HepG2 (cell line): ENCODE measurements around the gene CDC42EP5. TPM values are rescaled to one million over a fixed set of nuclear protein-coding genes. Genes with fewer than 3 reads are reported as not detected.

ENCODE experiments used
- CBX2 ChIP-seq, 2 experiments: fragments of 200-600 bp in 1 of 2; sonication (generic); formaldehyde crosslinking in 1 of 2; IDR thresholded peaks; 2 replicates each; pipeline versions ENCODE4 v1.7.0 to v1.8.1; 2018 to 2022; ENCODE audit warnings: low read depth in 2 of 2, low read length in 1 of 2, mild to moderate bottlenecking in 1 of 2, missing genetic modification reagents in 1 of 2
- EED ChIP-seq: sonication (generic); formaldehyde crosslinking; IDR thresholded peaks from 2 replicates; pipeline ENCODE4 v1.5.0; 2020; ENCODE audit warnings: mild to moderate bottlenecking, missing genetic modification reagents
- HCFC1 ChIP-seq: fragments of 150-350 bp; IDR thresholded peaks from 2 replicates; pipeline ENCODE4 v1.6.1; 2014; ENCODE audit warnings: low read depth, low read length
- MAF1 ChIP-seq: sonication (generic); formaldehyde crosslinking; IDR thresholded peaks from 2 replicates; pipeline ENCODE4 v1.5.0; 2020; ENCODE audit warnings: missing genetic modification reagents, borderline replicate concordance
- NCOA5 ChIP-seq: sonication (generic); formaldehyde crosslinking; IDR thresholded peaks from 2 replicates; pipeline ENCODE4 v1.4.0; 2020; ENCODE audit warnings: missing genetic modification reagents
- SRSF4 ChIP-seq: fragments of 200-400 bp; formaldehyde crosslinking; IDR thresholded peaks from one replicate; pipeline ENCODE4 v1.6.1; 2018; ENCODE audit warnings: mild to moderate bottlenecking, low read depth, low read length, moderate library complexity; ENCODE audit not compliant: poor library complexity, severe bottlenecking
- ZC3H4 ChIP-seq: sonication (generic); formaldehyde crosslinking; IDR thresholded peaks from 2 replicates; pipeline ENCODE4 v1.4.0; 2020; ENCODE audit warnings: missing genetic modification reagents, borderline replicate concordance
- ZNF431 ChIP-seq: sonication (generic); formaldehyde crosslinking; IDR thresholded peaks from 2 replicates; pipeline ENCODE4 v1.9.0; 2022; ENCODE audit warnings: missing genetic modification reagents, low read depth, mild to moderate bottlenecking, borderline replicate concordance
- ZNF432 ChIP-seq: sonication (generic); formaldehyde crosslinking; IDR thresholded peaks from 2 replicates; pipeline ENCODE4 v1.5.0; 2020; ENCODE audit warnings: missing genetic modification reagents, mild to moderate bottlenecking, borderline replicate concordance
- ZNF678 ChIP-seq: sonication (generic); formaldehyde crosslinking; IDR thresholded peaks from 2 replicates; pipeline ENCODE4 v1.4.0; 2020; ENCODE audit warnings: mild to moderate bottlenecking, missing genetic modification reagents
- polyA plus RNA-seq, 8 experiments: library from polyadenylated mRNA; depleted of rRNA in 3 of 8; stranded (reverse) in 7 of 8; unstranded in 1 of 8; fragments of >200 nt; fragmentation: Illumina TruSeq in 4 of 8; extraction: Trizol in 4 of 8; gene quantifications; 2 replicates each; pipeline versions ENCODE4 v1.2.1 to v1.2.3, GENCODE V29; 2011 to 2016; ENCODE audit warnings: low read depth in 4 of 8, missing spikeins in 1 of 8, mixed read lengths in 1 of 8; ENCODE audit not compliant: insufficient read depth in 1 of 8
- total RNA-seq, 5 experiments: library from RNA; depleted of rRNA; stranded (reverse); fragments of >200 nt; fragmentation: Illumina TruSeq; extraction: Trizol; gene quantifications; 2 replicates each; pipeline ENCODE4 v1.2.3, GENCODE V29; 2016; ENCODE audit warnings: low read depth in 1 of 5
- TF ChIP-seq, protein P1 (sequence below): sonication (generic); formaldehyde crosslinking; IDR thresholded peaks from 2 replicates; pipeline ENCODE4 v1.4.0; 2020; ENCODE audit warnings: mild to moderate bottlenecking, missing genetic modification reagents
- TF ChIP-seq, protein P2 (sequence below): IDR thresholded peaks from 2 replicates; pipeline ENCODE4 v1.6.1; 2016
- TF ChIP-seq, protein P3 (sequence below): sonication (generic); formaldehyde crosslinking; IDR thresholded peaks from 2 replicates; pipeline ENCODE4 v1.5.0; 2020; ENCODE audit warnings: missing genetic modification reagents, mild to moderate bottlenecking, borderline replicate concordance
- TF ChIP-seq, protein P4 (sequence below): sonication (generic); formaldehyde crosslinking; IDR thresholded peaks from 2 replicates; pipeline ENCODE4 v1.4.0; 2020; ENCODE audit warnings: mild to moderate bottlenecking, missing genetic modification reagents

The CDC42EP5 gene
- total and polyA plus RNA-seq, 2 of the 13 experiments (the other 11 are each of a cell fraction or from before 2014, with no cell fraction given) = 0.41 to 1.6 TPM

GRCh38 chr19:54462655-54463530, 10.2 kb downstream of the CDC42EP5 start (continued):
- TF ChIP-seq, protein P1, sequence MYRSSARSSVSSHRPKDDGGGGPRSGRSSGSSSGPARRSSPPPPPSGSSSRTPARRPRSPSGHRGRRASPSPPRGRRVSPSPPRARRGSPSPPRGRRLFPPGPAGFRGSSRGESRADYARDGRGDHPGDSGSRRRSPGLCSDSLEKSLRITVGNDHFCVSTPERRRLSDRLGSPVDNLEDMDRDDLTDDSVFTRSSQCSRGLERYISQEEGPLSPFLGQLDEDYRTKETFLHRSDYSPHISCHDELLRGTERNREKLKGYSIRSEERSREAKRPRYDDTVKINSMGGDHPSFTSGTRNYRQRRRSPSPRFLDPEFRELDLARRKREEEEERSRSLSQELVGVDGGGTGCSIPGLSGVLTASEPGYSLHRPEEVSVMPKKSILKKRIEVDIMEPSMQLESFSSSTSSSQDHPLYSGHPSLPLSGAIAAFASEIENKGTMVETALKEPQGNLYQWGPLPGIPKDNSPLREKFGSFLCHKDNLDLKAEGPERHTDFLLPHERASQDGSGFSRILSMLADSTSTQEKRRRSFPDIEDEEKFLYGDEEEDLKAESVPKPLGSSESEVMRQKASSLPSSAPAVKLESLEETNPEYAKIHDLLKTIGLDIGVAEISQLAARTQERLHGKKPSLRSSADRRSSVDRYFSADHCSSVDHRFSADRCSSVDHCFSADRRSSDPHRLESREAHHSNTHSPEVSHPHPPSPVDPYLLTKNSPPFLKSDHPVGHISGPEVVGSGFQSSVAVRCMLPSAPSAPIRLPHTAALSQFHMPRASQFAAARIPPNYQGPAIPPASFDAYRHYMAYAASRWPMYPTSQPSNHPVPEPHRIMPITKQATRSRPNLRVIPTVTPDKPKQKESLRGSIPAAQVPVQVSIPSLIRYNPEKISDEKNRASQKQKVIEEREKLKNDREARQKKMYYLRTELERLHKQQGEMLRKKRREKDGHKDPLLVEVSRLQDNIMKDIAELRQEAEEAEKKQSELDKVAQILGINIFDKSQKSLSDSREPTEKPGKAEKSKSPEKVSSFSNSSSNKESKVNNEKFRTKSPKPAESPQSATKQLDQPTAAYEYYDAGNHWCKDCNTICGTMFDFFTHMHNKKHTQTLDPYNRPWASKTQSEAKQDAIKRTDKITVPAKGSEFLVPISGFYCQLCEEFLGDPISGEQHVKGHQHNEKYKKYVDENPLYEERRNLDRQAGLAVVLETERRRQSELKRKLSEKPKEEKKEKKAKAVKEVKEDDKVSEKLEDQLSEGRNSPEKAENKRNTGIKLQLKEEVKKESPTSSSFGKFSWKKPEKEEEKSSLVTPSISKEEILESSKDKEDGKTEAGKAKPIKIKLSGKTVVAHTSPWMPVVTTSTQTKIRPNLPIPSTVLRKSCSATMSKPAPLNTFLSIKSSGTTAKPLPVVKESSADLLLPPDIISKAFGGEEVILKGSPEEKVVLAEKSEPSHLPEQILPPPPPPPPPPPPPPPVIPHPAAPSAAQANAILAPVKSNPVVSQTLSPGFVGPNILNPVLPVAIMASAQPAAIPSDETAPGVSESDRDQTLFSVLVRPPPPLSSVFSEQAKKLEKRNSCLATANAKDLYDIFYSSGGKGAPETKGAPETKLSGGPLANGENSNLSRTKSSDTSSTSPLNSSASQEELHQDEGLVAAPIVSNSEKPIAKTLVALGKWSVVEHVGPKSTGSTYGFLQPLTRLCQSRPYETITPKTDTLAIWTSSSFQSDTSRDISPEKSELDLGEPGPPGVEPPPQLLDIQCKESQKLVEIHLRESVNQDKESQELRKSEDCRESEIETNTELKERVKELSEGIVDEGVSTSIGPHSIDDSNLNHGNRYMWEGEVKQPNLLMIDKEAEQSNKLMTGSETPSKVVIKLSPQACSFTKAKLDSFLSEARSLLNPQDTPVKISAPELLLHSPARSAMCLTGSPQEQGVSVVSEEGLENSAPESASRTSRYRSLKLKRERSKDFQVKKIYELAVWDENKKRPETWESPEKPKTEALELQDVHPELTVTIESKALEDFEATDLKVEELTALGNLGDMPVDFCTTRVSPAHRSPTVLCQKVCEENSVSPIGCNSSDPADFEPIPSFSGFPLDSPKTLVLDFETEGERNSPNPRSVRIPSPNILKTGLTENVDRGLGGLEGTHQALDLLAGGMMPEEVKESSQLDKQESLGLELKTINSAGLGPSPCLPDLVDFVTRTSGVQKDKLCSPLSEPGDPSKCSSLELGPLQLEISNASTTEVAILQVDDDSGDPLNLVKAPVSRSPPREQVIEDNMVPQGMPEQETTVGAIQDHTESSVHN (CRISPR knock-in tag) = peak; percentile 81; the same call in 1 of the 2 replicates
- TF ChIP-seq ZC3H4 (CRISPR knock-in tag) (peak; percentile 90; the same call in 1 of the 2 replicates), HCFC1 (no peak), MAF1 (peak; percentile 63; the same call in 1 of the 2 replicates), ZNF678 (CRISPR knock-in tag) (no peak), SRSF4 (peak; percentile 82), ZNF432 (CRISPR knock-in tag) (no peak), EED (CRISPR knock-in tag) (peak; percentile 34; the same call in 1 of the 2 replicates), CBX2 (IDR thresholded peaks at IDR 0.05; ENCODE audit: low read depth, low read length) (no peak), CBX2 (CRISPR knock-in tag; IDR thresholded peaks at IDR 0.05; ENCODE audit: low read depth) (0 out of 2 replicates have a peak, but pooled peaks have one; percentile 68), NCOA5 (CRISPR knock-in tag) (0 out of 2 replicates have a peak, but pooled peaks have one; percentile 74), ZNF431 (peak; percentile 78; the same call in 1 of the 2 replicates)
- TF ChIP-seq, protein P2, sequence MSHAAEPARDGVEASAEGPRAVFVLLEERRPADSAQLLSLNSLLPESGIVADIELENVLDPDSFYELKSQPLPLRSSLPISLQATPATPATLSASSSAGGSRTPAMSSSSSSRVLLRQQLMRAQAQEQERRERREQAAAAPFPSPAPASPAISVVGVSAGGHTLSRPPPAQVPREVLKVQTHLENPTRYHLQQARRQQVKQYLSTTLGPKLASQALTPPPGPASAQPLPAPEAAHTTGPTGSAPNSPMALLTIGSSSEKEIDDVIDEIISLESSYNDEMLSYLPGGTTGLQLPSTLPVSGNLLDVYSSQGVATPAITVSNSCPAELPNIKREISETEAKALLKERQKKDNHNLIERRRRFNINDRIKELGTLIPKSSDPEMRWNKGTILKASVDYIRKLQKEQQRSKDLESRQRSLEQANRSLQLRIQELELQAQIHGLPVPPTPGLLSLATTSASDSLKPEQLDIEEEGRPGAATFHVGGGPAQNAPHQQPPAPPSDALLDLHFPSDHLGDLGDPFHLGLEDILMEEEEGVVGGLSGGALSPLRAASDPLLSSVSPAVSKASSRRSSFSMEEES (CRISPR knock-in tag) = no peak
- TF ChIP-seq, protein P3, sequence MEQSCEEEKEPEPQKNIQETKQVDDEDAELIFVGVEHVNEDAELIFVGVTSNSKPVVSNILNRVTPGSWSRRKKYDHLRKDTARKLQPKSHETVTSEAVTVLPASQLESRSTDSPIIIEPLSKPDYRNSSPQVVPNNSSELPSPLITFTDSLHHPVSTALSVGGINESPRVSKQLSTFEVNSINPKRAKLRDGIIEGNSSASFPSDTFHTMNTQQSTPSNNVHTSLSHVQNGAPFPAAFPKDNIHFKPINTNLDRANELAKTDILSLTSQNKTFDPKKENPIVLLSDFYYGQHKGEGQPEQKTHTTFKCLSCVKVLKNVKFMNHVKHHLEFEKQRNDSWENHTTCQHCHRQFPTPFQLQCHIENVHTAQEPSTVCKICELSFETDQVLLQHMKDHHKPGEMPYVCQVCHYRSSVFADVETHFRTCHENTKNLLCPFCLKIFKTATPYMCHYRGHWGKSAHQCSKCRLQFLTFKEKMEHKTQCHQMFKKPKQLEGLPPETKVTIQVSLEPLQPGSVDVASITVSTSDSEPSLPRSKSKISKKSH = no peak
- TF ChIP-seq, protein P4, sequence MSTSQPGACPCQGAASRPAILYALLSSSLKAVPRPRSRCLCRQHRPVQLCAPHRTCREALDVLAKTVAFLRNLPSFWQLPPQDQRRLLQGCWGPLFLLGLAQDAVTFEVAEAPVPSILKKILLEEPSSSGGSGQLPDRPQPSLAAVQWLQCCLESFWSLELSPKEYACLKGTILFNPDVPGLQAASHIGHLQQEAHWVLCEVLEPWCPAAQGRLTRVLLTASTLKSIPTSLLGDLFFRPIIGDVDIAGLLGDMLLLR (CRISPR knock-in tag) = 0 out of 2 replicates have a peak, but pooled peaks have one; percentile 35
